Upper lobe of left lung (tissue), 6 donors: ENCODE measurements around the gene C15orf61. TPM values are rescaled to one million over a fixed set of nuclear protein-coding genes. Genes with fewer than 3 reads are reported as not detected.
A peak's percentile ranks its signal among the peaks of the same experiment; 100 is the strongest.

Source experiments
- ATAC-seq, 2 donors: fragments of 200-7000 bp; cut with Tn5 transposase; one replicate each; pipeline ENCODE4 v1.9.1; 2022; ENCODE audit warnings: mild to moderate bottlenecking in 2 of 2, moderate library complexity in 2 of 2; ENCODE audit not compliant: low FRiP score in 2 of 2
- DNase-seq, 2 donors: peaks; one replicate each; pipeline ENCODE4 v3.0.0-alpha.2; 2019 to 2020
- H3K27ac ChIP-seq, 4 donors: fragments of 200-600 bp; sonication (generic); one replicate each; pipeline ENCODE4 v1.5.1; 2016 to 2019
- H3K27me3 ChIP-seq, 4 donors: fragments of 200-600 bp; sonication (generic); one replicate each; pipeline ENCODE4 v1.5.1; 2017 to 2019
- H3K36me3 ChIP-seq, 4 donors: fragments of 200-600 bp; sonication (generic); one replicate each; pipeline ENCODE4 v1.5.1; 2016 to 2019
- H3K4me1 ChIP-seq, 4 donors: fragments of 200-600 bp; sonication (generic); one replicate each; pipeline ENCODE4 v1.5.1; 2018 to 2019
- H3K4me3 ChIP-seq, 4 donors: fragments of 200-600 bp; sonication (generic); one replicate each; pipeline ENCODE4 v1.5.1; 2017 to 2019; ENCODE audit warnings: mild to moderate bottlenecking in 2 of 4, moderate library complexity in 1 of 4
- H3K9me3 ChIP-seq, 4 donors: fragments of 200-600 bp; sonication (generic); one replicate each; pipeline ENCODE4 v1.5.1; 2018 to 2019
- EP300 ChIP-seq, 4 donors: sonication (generic); formaldehyde crosslinking; IDR thresholded peaks; one replicate each; pipeline ENCODE4 v1.5.1; 2017; ENCODE audit warnings: antibody characterized with exemption in 4 of 4, control low read depth in 2 of 4
- POLR2A ChIP-seq, 4 donors: fragments of 450-650 bp; IDR thresholded peaks; one replicate each; pipeline ENCODE4 v1.5.1; 2016 to 2017; ENCODE audit warnings: antibody characterized with exemption in 4 of 4, mild to moderate bottlenecking in 2 of 4
- POLR2AphosphoS5 ChIP-seq, 2 donors: sonication (generic); formaldehyde crosslinking; IDR thresholded peaks; one replicate each; pipeline ENCODE4 v1.5.1; 2017; ENCODE audit warnings: antibody characterized with exemption in 2 of 2
- WGBS, 2 donors: methylation state at CpG; one replicate each; pipeline ENCODE4 v1.1.5; 2017 to 2018; 5-methylcytosine and 5-hydroxymethylcytosine counted together
- total RNA-seq, 6 donors: library from RNA; depleted of rRNA in 4 of 6; stranded (reverse); fragments of >200 nt in 4 of 6; gene quantifications; one replicate each; pipeline versions ENCODE4 v1.1.0 to v1.2.1, GENCODE V29; 2016 to 2021
- TF ChIP-seq, protein P1 (sequence below), 6 experiments: fragments of 450-650 bp in 4 of 6; fragments of 200-600 bp in 2 of 6; sonication (generic) in 2 of 6; IDR thresholded peaks; one replicate each; pipeline ENCODE4 v1.5.1; 2016 to 2019; ENCODE audit warnings: antibody characterized with exemption in 6 of 6
- donor health status: DM: no; HTN: no; CAD: no; lungs with moderate emphysema.
- donor health status: DM: no; HTN: yes; CAD: no; lungs with severe emphysema.

The C15orf61 gene
- total RNA-seq, 6 donors from 2014 or later, result 2.7 to 10.8 (median 6.7) TPM

GRCh38 chr15:67512933-67513714 lies 7.8 kb upstream of the C15orf61 start:
- DNase-seq, result no peak
- TF ChIP-seq EP300 (IDR thresholded peaks at IDR 0.05) (no peak), POLR2A (IDR thresholded peaks at IDR 0.05) (no peak), POLR2AphosphoS5 (IDR thresholded peaks at IDR 0.05) (no peak)
- peaks cover 0 to 30% (median 9%) of the 10 kb centered on the region in 4 donors for H3K36me3 ChIP-seq
- H3K4me1 ChIP-seq, result no peaks in the 10 kb centered on the region
- ATAC-seq, result no peak
- H3K4me3 ChIP-seq, result no peak overlapping the region
- H3K27me3 ChIP-seq, result no peaks in the 10 kb centered on the region
- no peaks in the 10 kb centered on the region for H3K9me3 ChIP-seq
- no peak overlapping the region for H3K27ac ChIP-seq
- WGBS, 2 donors, result 80 to 84% methylated on average over 9 of the region's 9 CpGs

- H3K9me3 ChIP-seq, result no peaks in the 10 kb centered on the region
- ATAC-seq (no peak), DNase-seq (no peak)
- H3K27ac ChIP-seq, result no peak overlapping the region
- peaks cover 0 to 30% (median 9%) of the 10 kb centered on the region in 4 donors for H3K36me3 ChIP-seq
- no peaks in the 10 kb centered on the region for H3K27me3 ChIP-seq
- no peak for TF ChIP-seq EP300 (IDR thresholded peaks at IDR 0.05)
- TF ChIP-seq, protein P1, sequence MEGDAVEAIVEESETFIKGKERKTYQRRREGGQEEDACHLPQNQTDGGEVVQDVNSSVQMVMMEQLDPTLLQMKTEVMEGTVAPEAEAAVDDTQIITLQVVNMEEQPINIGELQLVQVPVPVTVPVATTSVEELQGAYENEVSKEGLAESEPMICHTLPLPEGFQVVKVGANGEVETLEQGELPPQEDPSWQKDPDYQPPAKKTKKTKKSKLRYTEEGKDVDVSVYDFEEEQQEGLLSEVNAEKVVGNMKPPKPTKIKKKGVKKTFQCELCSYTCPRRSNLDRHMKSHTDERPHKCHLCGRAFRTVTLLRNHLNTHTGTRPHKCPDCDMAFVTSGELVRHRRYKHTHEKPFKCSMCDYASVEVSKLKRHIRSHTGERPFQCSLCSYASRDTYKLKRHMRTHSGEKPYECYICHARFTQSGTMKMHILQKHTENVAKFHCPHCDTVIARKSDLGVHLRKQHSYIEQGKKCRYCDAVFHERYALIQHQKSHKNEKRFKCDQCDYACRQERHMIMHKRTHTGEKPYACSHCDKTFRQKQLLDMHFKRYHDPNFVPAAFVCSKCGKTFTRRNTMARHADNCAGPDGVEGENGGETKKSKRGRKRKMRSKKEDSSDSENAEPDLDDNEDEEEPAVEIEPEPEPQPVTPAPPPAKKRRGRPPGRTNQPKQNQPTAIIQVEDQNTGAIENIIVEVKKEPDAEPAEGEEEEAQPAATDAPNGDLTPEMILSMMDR (IDR thresholded peaks at IDR 0.05), result no peak
- TF ChIP-seq POLR2A (IDR thresholded peaks at IDR 0.05), result no peak
- TF ChIP-seq POLR2AphosphoS5 (IDR thresholded peaks at IDR 0.05), result no peak
- H3K4me1 ChIP-seq, result peaks cover 0 to 2% (median 0%) of the 10 kb centered on the region in 4 donors
- H3K4me3 ChIP-seq, result no peak overlapping the region
- WGBS, 2 donors, result 95 to 97% methylated on average over 3 of the region's 3 CpGs
Observed at GRCh38 chr15:67515090-67515489, 5.8 kb upstream of the C15orf61 start.

DNA sequence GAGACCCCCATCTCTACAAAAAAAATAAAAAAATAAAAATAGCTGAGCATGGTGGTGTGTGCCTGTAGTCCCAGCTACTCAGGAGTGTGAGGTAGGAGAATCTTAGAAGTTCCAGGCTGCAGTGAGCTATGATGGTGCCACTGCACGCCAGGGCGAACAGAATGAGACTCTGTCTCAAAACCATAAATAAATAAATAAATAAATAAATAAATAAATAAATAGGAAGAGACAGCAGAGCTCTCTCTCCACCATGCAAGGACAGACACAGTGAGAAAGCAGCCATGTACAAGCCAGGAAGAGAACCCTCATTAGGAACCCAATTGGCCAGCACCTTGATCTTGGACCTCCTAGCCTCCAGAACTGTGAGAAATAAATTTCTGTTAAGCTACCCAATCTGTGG lies 5.4 kb upstream of the C15orf61 start:
- DNase-seq, result no peak
- 96 to 97% methylated on average over 2 of the region's 2 CpGs for WGBS, 2 donors
- ATAC-seq, result no peak
- Histone ChIP-seq H3K4me3 (no peak overlapping the region), H3K36me3 (peaks cover 0 to 30% (median 9%) of the 10 kb centered on the region in 4 donors), H3K4me1 (peaks cover 0 to 7% (median 0%) of the 10 kb centered on the region in 4 donors), H3K27me3 (no peaks in the 10 kb centered on the region), H3K27ac (no peak overlapping the region), H3K9me3 (no peaks in the 10 kb centered on the region)
- TF ChIP-seq POLR2A (IDR thresholded peaks at IDR 0.05) (no peak), EP300 (IDR thresholded peaks at IDR 0.05) (no peak), POLR2AphosphoS5 (IDR thresholded peaks at IDR 0.05) (no peak)
- TF ChIP-seq, protein P1 (IDR thresholded peaks at IDR 0.05), result no peak

GRCh38 chr15:67520321-67521028 lies 456 bp upstream of the C15orf61 start:
- Histone ChIP-seq H3K4me1 (peaks cover 9 to 28% (median 12%) of the 10 kb centered on the region in 4 donors), H3K27ac (peak overlapping the region; percentile 91 to 97 (median 94)), H3K9me3 (no peaks in the 10 kb centered on the region), H3K4me3 (peak overlapping the region; percentile 50 to 89 (median 78)), H3K27me3 (no peaks in the 10 kb centered on the region), H3K36me3 (no peaks in the 10 kb centered on the region)
- 13 to 21% methylated on average over 15 to 24 of the region's 24 CpGs for WGBS, 2 donors
- DNase-seq (no peak), ATAC-seq (peak; percentile 15 to 60)
- no peak for TF ChIP-seq POLR2A (IDR thresholded peaks at IDR 0.05)
- peak in 1 of 2 donors; percentile 36 for TF ChIP-seq POLR2AphosphoS5 (IDR thresholded peaks at IDR 0.05)

DNA sequence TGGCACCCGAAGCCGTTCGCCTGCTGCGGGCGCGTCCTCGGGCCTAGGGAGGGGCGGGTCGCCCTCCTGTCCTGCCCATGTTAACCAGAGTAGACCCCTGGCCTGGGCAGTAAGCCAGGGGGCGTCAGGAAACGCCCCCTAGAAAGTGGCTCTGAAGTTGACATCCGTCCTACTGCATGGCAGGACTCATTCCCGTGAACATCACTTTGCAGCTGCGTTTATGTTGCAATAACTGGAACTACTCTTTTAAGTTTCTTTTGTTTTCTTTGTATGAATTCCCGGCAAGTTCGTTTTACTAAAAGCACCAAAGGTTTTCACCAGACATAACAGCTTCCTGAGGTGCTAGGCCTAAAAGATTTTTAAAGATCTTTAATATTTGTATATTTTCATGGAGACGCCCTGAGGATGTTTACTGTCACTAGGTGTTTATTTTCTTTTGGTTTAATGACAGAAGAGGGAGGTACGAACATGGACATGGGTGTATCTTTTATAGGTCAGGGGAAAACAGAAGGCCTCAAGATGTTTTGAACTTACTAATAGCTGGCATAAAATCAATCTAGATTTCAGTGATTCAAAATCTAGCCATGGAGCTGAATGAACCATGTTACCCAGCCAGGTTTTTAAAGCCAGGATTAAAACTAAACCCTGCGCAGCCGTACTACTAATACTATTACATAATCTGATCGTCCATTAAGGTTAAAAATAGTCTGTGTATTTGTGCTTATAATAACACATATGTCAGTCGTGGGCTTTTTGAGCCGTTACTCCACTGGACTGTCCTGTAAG lies 1.0 kb downstream of the C15orf61 start:
- H3K9me3 ChIP-seq, result no peaks in the 10 kb centered on the region
- peaks cover 9 to 28% (median 12%) of the 10 kb centered on the region in 4 donors for H3K4me1 ChIP-seq
- WGBS, 2 donors, result 3% methylated on average over 20 to 23 of the region's 23 CpGs
- H3K27ac ChIP-seq, result peak overlapping the region; percentile 91 to 97 (median 94)
- DNase-seq (no peak), ATAC-seq (peak in 1 of 2 donors; percentile 54)
- H3K36me3 ChIP-seq, result peaks cover 0 to 7% (median 0%) of the 10 kb centered on the region in 4 donors
- no peaks in the 10 kb centered on the region for H3K27me3 ChIP-seq
- TF ChIP-seq POLR2AphosphoS5 (IDR thresholded peaks at IDR 0.05) (no peak), POLR2A (IDR thresholded peaks at IDR 0.05) (no peak), EP300 (IDR thresholded peaks at IDR 0.05) (no peak)
- TF ChIP-seq, protein P1 (IDR thresholded peaks at IDR 0.05), result no peak
- peak overlapping the region; percentile 73 to 95 (median 86) for H3K4me3 ChIP-seq
